ENCODE measurements around the gene SPEF1. TPM values are rescaled to one million over a fixed set of nuclear protein-coding genes. Genes with fewer than 3 reads are reported as not detected.

The SPEF1 gene
- total and polyA plus RNA-seq, 2 of the 13 experiments (the other 11 are each of a cell fraction or from before 2014, with no cell fraction given) = 0.11 to 0.27 TPM

DNA sequence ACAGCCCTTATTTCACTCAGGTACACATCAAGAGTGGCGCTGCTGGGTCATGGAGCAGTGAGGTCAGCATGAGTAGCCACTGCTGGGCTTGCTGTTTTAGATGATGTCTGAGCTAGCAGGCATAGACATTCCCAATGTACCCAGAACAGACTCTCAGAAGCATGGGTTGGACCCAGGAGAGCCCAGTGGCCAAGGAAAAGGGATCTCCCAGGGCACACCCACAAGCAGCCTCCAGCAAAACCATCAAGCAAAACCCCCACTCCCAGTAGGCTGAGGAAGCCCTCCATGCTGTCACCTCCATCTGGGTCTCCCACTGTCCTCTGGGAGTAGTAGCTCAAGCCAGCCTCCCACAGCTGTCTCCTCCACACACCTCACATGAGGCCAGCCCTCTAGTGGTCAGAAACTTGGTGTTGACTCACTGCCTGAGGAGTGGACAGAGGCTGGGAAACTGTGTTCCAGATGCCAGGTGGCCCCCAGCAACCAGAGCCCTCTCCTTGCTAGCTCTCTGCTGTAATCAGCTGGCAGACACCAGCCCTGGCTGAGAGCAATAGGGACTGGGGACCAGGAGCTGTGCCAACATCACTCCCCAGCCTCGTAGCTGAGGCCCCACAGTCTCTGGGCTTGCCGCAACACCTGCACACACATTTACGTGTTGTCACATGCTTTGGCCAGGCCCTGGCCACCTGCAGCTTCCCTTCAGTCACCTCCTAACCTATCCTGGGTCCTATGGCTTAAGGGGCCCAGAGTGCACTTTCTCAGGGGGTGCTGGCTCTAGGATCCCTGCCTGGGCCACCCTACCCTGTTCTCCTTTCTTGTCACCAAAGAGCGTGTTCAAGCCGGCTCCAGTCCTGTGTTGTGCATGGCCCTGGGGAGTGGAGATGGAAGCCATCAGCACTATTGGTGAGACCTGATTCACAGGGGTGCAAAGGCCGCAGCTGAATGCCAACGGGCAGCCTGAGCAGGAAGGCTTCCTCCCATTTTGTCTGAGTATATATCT lies 37.2 kb upstream of the SPEF1 start (continued):
- TF ChIP-seq SP5 (CRISPR knock-in tag; IDR thresholded peaks at IDR 0.05; ENCODE audit: borderline replicate concordance, low read depth) = peak; percentile 75; the same call in 1 of the 2 replicates
- TF ChIP-seq ZNF790 (CRISPR knock-in tag; IDR thresholded peaks at IDR 0.05; ENCODE audit: borderline replicate concordance) = no peak
- TF ChIP-seq ZNF543 (CRISPR knock-in tag; IDR thresholded peaks at IDR 0.05) = peak; percentile 79; the same call in 1 of the 2 replicates
- TF ChIP-seq, protein P1, sequence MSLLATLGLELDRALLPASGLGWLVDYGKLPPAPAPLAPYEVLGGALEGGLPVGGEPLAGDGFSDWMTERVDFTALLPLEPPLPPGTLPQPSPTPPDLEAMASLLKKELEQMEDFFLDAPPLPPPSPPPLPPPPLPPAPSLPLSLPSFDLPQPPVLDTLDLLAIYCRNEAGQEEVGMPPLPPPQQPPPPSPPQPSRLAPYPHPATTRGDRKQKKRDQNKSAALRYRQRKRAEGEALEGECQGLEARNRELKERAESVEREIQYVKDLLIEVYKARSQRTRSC (CRISPR knock-in tag; IDR thresholded peaks at IDR 0.05; ENCODE audit: low read depth) = no peak
- no peak for TF ChIP-seq ZNF670 (CRISPR knock-in tag; IDR thresholded peaks at IDR 0.05; ENCODE audit: borderline replicate concordance)
- peak; percentile 87 for TF ChIP-seq KAT7 (CRISPR knock-in tag; IDR thresholded peaks at IDR 0.05; ENCODE audit: borderline replicate concordance)
- TF ChIP-seq ZNF546 (CRISPR knock-in tag; conservative IDR thresholded peaks at IDR 0.05) = no peak
- peak; percentile 89 for TF ChIP-seq TBX2 (CRISPR knock-in tag; IDR thresholded peaks at IDR 0.05; ENCODE audit: borderline replicate concordance)
- TF ChIP-seq SIX4 (CRISPR knock-in tag; IDR thresholded peaks at IDR 0.05) = no peak; the same call in 1 of the 2 replicates
- TF ChIP-seq CEBPZ (IDR thresholded peaks at IDR 0.05; ENCODE audit: low read length) = no peak
- no peak for TF ChIP-seq TEF (CRISPR knock-in tag; IDR thresholded peaks at IDR 0.05)
- TF ChIP-seq ZNF383 (CRISPR knock-in tag; IDR thresholded peaks at IDR 0.05; ENCODE audit: borderline replicate concordance) = no peak; the same call in 1 of the 2 replicates
- no peak for TF ChIP-seq TOE1 (CRISPR knock-in tag; IDR thresholded peaks at IDR 0.05)
- TF ChIP-seq, protein P2, sequence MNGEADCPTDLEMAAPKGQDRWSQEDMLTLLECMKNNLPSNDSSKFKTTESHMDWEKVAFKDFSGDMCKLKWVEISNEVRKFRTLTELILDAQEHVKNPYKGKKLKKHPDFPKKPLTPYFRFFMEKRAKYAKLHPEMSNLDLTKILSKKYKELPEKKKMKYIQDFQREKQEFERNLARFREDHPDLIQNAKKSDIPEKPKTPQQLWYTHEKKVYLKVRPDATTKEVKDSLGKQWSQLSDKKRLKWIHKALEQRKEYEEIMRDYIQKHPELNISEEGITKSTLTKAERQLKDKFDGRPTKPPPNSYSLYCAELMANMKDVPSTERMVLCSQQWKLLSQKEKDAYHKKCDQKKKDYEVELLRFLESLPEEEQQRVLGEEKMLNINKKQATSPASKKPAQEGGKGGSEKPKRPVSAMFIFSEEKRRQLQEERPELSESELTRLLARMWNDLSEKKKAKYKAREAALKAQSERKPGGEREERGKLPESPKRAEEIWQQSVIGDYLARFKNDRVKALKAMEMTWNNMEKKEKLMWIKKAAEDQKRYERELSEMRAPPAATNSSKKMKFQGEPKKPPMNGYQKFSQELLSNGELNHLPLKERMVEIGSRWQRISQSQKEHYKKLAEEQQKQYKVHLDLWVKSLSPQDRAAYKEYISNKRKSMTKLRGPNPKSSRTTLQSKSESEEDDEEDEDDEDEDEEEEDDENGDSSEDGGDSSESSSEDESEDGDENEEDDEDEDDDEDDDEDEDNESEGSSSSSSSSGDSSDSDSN (CRISPR knock-in tag; IDR thresholded peaks at IDR 0.05) = peak; percentile 92
- TF ChIP-seq FLYWCH1 (CRISPR knock-in tag; IDR thresholded peaks at IDR 0.05) = no peak
- TF ChIP-seq ZNF598 (CRISPR knock-in tag; IDR thresholded peaks at IDR 0.05; ENCODE audit: borderline replicate concordance) = peak; percentile 96; the same call in 1 of the 2 replicates
- peak; percentile 32; the same call in 1 of the 2 replicates for TF ChIP-seq ZNF724P (CRISPR knock-in tag; IDR thresholded peaks at IDR 0.05; ENCODE audit: borderline replicate concordance)
- 0 out of 2 replicates have a peak, but pooled peaks have one; percentile 70 for TF ChIP-seq TFDP1 (CRISPR knock-in tag; IDR thresholded peaks at IDR 0.05; ENCODE audit: borderline replicate concordance)
